ES-I3 (cell line): ENCODE data around the gene SDF2L1.
"Not testable (repeated sequence)": the region's sequence is repeated elsewhere in the genome, so short reads cannot be mapped to it uniquely, and the experiment has no call there.

Experiments used
- H3K36me3 ChIP-seq: 2 replicates; pipeline ENCODE4 v1.6.1; 2013; ENCODE audit warnings: mild to moderate bottlenecking, low read length, control low read depth, moderate library complexity; ENCODE audit not compliant: insufficient read depth
- H3K4me1 ChIP-seq: 2 replicates; pipeline ENCODE4 v1.6.1; 2013; ENCODE audit warnings: mild to moderate bottlenecking, control low read depth, low read length; ENCODE audit not compliant: insufficient read depth
- H3K9ac ChIP-seq: 2 replicates; pipeline ENCODE4 v1.6.1; 2013; ENCODE audit warnings: low read depth, mild to moderate bottlenecking, low read length, moderate library complexity
- H3K9me3 ChIP-seq: 2 replicates; pipeline ENCODE4 v1.6.1; 2013; ENCODE audit warnings: mild to moderate bottlenecking, low read length, moderate library complexity; ENCODE audit not compliant: control insufficient read depth, insufficient read depth

Gene SDF2L1

DNA sequence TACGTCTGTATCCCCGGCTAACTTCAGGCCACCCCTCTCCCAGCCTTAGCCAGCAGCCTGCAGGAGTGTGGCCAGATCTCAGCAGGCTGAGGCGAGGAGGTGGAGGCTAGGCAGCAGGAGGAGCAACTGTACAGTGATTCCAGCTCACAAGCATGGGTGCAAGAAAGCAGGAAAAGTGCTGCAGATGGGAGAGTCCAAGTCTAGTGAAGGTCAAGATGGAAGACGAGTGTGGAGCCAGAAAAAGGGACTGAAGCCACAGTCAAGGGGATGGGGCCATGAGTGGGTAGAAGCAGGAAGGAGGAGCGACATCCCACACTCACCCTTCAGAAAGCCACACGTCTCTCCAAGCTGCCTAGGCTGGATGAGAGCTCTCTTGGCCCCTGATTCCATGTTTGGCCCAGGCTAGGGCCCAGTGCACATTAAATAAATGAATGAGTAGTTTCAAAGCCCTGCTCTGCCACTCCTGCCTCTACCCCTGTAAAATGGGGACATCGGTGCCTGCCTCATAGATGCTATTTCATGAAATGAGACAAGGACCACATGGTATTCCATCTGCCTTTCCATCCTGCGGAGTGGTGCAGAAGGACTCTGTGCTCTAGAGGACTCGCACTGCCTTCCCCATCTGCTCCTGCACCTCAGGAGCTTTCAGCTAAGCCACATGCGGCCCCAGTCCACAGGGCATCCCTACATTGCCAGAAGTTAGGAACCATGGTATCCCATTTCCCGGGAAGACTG is 15.2 kb upstream of the SDF2L1 start:
- Histone ChIP-seq H3K9me3 (no peaks in the 10 kb centered on the region), H3K36me3 (peaks cover 4% of the 10 kb centered on the region; the same call in 1 of the 2 replicates), H3K4me1 (no peaks in the 10 kb centered on the region), H3K9ac (no peak overlapping the region)

DNA sequence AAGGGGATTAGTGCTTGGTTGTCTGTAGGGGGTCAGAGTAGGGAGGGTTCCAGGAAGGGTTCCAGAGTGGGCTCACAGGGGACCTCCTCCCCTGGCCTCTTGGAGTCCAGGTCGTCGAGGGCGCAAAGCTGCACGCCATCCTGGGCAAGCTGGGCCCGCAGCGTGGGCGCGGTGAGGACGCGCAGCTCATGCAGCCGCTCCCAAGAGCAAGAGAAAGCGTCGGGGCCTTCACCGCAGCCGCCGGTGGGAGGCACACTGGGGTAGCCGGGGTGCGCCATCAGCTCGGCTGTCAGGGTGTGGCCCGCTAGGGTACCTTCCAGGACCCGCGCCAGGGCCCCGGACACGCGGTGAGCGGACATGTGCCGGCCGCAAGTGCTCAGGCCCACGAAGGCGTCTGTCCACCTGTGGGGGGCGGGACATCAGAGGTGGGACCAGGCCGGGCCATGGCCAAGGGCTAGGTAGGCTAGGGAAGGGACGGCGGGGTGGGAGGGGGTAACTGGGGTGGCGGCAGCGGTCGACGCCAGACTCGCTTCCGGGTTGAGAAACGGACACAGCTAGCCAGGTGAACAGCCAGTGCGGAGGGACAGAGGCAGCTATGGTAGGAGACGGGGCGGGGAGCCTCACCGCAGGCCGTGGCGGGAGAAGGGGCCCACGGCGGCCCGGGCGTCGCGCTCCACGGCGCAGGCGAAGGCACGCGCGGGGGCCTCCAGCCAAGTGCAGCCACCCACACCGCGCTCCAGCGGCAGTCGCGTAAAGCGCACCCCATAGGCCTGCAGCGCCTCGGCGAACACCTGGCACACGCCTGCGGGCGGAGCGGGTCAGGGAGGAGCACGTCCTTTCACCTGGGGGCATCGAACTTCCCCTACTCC is 13.5 kb upstream of the SDF2L1 start:
- Histone ChIP-seq H3K9me3 (no peaks in the 10 kb centered on the region), H3K4me1 (no peaks in the 10 kb centered on the region), H3K9ac (peak overlapping the region; percentile 87; the same call in 1 of the 2 replicates), H3K36me3 (peaks cover 4% of the 10 kb centered on the region; the same call in 1 of the 2 replicates)

DNA sequence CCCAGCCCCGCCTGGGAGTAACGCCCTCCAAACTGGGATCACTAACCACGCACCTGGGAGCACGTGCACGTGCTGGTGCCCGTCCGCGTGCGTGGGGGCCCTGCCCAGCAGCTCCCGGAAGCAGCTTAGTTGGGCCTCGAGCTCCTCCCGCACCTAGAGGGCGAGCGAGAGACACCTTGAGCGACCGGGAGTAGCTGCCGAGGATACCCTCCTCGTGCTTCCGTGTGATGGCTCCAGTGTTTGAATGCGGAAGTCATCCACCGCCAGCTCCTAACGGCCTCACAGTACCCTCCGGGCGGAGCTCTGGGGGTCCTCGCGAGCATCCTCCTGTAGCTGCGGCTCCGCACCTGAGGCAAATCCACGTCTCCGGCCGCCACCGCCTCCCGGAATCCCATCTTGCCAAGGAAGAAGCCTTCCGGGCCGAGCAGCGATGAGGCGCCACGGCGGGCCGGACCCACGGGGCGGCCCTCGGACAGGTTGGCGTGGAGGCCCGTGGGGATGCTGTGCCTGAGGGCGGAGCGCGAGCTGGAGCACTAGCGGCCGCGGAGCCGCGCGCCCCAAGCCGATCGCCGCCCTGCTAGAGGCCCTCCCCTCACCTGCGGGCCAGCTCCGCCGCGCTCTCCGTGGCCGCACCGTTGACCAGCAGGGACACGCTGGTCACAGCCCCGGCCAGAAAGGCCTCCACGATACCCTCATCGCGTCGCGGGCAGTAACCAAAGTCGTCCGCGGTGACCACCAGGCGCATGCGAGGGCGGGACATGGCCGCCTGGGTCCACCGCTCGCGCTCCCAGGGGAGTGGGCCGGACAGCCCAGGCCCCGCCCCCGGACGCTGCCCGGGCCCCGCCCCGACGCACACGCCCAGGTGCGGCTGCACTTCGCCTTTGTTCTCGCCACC is 12.6 kb upstream of the SDF2L1 start, which contains the start of gene YDJC:
TSS of gene YDJC (minus strand) at position 768 of the 895 bp plus-strand sequence. CDS start at position 760, 8 bp downstream.
- no peaks in the 10 kb centered on the region for H3K4me1 ChIP-seq
- H3K36me3 ChIP-seq = peaks cover 4% of the 10 kb centered on the region; the same call in 1 of the 2 replicates
- peak within 1 kb of the TSS; percentile 87 for H3K9ac ChIP-seq
- no peaks in the 10 kb centered on the region for H3K9me3 ChIP-seq

DNA sequence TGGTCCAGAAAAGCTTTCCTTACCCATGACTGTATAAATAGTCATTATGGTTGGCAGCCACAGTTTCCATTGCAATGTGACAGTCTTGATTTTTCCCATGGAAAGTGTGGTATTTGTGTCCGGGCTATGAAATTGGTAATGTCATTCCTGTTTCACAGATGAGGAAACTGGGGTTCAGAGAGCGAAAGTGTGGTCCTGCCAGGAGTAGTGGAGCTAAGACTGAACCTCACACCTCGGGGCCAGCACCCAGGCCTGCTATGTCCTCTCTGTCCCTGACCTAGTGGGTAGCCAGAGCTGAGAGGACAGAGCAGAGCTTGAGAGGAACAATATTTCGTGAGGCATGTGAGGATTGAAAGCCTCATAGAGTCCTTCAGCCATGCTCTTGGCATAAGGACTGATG is 11.1 kb upstream of the SDF2L1 start:
- Histone ChIP-seq H3K36me3 (peaks cover 4% of the 10 kb centered on the region; the same call in 1 of the 2 replicates), H3K9ac (no peak overlapping the region), H3K9me3 (no peaks in the 10 kb centered on the region), H3K4me1 (no peaks in the 10 kb centered on the region)

DNA sequence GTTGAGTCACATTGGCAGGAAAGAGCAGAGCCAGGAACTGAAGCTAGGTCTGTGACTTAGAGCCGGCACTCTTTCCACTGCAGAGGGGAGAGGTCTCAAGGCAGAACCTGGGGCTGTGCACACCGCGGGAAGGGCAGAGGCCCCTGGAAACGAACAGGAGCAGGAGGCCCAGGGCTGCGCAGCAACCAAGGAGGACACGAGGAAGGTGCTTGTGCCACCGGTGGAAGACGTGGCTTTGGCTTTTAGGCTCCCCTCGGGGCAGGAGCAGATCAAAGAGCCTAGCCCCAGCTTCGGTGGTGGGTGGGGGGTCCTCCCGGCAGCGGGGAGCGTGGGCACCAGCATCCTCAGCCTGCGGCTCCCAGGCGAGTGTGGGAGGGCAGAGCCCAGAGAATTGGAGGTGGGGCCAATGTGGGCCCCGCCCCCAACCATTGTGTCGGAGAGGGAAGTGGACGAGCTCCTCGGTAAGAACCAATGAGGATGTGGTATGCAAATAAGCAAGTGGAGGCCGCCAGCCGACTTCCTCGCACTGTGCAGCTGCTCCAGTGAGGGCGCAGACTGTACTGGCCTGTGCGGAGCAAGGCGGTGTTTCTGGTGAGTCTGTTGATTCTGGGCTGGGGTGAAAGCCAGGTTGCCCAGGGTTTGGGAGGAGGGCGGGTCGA is 9.7 kb upstream of the SDF2L1 start, which contains the start of gene CCDC116:
TSS of gene CCDC116 (plus strand) at position 524 of the 659 bp plus-strand sequence. CDS start 422 bp downstream, outside the sequence.
- H3K36me3 ChIP-seq = peaks cover 4% of the 10 kb centered on the region; the same call in 1 of the 2 replicates
- no peaks in the 10 kb centered on the region for H3K9me3 ChIP-seq
- H3K9ac ChIP-seq = no peak within 1 kb of the TSS
- no peaks in the 10 kb centered on the region for H3K4me1 ChIP-seq

DNA sequence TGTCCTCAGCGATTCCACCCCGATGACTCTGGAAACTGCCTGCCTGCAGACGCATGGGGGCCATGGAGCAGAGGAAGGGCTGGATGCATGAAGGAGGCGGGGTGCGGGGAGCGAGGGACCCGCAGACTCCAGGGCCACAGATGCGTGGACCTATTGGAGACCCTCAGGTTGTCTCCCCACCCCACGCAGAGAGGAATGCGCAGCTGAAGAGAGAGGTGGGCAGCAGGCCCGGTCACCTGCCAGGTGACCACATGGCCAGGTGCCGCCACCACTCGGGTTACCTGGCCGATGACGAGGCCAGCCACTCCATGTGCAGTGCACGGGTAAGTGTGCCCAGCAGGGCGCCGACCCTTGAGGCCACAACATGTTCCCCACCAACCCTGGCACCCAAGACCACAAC is 9.2 kb upstream of the SDF2L1 start:
- no peak overlapping the region for H3K9ac ChIP-seq

DNA sequence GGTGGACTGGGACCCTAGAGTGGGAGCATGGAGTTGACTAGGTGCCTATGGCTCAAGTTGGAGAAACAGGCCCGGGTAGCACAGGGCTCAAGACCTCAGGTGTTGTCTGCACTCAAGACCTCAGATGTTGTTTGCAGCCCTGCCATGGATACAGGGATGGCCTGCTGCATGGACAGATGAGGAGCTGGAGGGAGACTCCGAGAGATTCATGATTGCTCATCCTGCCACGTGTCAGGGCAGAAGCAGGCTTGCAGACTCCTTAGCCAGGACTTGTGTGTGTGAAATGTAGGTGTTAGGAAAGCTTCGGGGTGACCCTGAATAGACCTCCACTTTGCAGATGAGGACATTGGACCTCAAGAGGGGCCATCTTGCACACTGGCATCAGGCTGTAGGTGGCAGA is 8.6 kb upstream of the SDF2L1 start:
- Histone ChIP-seq H3K9ac (no peak overlapping the region), H3K4me1 (no peaks in the 10 kb centered on the region), H3K36me3 (no peaks in the 10 kb centered on the region), H3K9me3 (no peaks in the 10 kb centered on the region)

More for the DNA sequence above, 9.2 kb upstream of the SDF2L1 start:
- peaks cover 4% of the 10 kb centered on the region; the same call in 1 of the 2 replicates for H3K36me3 ChIP-seq
- H3K9me3 ChIP-seq = no peaks in the 10 kb centered on the region
- no peaks in the 10 kb centered on the region for H3K4me1 ChIP-seq

DNA sequence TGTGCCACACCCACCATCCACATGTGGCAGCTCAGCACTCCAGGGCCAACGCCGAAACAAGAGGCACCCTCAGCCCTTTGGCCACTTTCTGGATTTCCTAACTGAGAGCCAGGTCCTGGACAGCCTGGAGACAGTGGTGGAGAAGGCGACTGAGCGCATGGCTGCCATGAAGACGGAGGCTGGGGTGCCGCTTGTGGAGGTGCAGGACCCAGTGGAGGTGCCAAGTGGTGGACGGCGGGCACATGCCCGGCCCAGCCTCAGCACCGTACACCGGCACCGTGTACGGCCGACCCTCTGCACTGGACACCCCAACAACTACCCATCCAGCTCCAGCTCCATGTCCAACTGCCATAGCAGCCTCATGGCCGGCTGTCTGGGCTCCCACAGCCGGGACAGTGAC is 8.0 kb upstream of the SDF2L1 start:
- H3K4me1 ChIP-seq = no peaks in the 10 kb centered on the region
- H3K36me3 ChIP-seq = no peaks in the 10 kb centered on the region
- H3K9ac ChIP-seq = no peak overlapping the region
- H3K9me3 ChIP-seq = no peaks in the 10 kb centered on the region

DNA sequence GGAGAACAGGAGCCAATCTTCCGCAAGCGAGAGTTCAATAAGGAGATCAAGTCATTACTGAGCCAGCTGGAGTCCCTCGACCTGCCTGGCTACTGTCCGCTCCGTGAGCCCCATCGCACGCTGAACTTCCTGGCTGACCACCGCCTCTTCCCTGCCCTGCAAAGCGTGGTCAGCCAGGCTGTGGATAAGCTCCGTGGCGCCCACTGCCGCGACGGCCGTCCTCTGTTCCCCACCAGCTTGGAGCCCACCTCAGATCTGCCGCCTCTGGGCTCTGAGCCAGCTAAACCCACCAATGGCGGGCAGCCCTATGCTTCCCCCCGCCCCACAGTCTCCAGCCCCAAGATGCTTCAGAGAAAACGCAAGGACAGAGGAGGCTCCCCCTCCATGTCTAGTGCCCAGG is 7.3 kb upstream of the SDF2L1 start:
- Histone ChIP-seq H3K9ac (no peak overlapping the region), H3K9me3 (no peaks in the 10 kb centered on the region), H3K4me1 (no peaks in the 10 kb centered on the region), H3K36me3 (no peaks in the 10 kb centered on the region)

DNA sequence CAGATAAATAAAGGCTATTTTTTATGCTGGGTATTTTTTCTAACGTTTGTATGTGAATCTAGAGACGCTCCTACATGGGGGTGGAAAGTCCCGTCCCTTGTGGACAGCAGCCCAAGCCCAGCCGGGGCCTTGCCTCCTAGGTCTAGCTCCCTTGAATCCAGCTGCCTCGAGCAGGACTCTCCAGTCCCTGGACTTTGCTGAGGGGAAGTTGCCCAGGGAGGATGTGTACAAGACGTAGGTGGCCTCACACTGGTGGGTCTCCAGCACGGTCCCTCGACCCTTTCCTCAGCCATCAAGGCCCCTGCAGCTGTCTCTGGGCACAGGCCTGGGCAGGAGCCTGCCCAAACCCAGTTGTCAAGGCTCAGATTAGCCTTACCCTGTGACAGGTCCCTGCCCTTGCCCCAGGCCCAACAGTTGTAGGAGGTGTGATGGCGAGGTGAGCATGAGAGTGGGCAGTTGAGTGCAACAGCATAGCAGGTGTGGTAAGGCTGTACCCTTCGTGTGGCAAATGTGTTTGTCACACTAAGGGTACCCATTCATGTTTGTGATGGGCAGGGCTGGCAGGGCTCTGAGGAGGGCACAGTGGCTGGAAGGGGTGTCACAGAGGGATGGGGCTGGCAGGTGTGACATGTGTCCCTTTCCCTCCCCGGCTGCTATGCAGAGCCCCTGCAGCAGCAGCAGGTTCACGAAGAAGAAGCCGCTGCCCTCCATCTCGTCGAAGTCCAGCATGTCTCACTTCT is 6.2 kb upstream of the SDF2L1 start:
- no peaks in the 10 kb centered on the region for H3K9me3 ChIP-seq
- no peaks in the 10 kb centered on the region for H3K4me1 ChIP-seq
- no peaks in the 10 kb centered on the region for H3K36me3 ChIP-seq
- no peak overlapping the region for H3K9ac ChIP-seq

DNA sequence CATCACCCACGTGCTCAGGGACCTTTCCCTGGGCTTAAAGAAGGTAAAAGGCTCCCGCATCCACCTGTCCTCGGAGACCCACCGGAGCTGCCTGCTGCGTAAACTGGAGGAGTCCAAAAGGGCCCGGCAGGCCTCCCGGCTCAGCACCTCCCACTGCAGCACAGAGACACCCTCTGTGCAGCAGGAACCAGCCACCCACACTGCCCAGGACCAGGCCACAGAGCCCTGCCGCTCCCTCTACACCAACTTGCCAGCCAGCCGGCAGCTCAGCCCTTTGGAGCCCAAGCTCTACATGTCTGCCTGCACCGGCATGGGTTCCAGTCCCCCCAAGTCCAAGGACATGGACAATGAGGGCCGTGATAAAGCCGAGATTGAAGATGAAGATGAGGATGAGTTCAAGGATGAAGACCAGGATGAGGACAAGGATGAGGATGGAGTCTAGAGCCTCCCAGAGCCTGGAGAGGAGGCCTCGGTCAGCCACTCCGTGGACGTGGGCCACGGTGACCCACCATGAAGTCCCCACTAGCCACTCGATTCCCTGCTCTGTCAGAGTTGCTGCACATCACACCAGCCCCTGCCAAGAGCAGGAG is 5.4 kb upstream of the SDF2L1 start:
- Histone ChIP-seq H3K9me3 (no peaks in the 10 kb centered on the region), H3K9ac (no peak overlapping the region), H3K36me3 (no peaks in the 10 kb centered on the region), H3K4me1 (no peaks in the 10 kb centered on the region)

DNA sequence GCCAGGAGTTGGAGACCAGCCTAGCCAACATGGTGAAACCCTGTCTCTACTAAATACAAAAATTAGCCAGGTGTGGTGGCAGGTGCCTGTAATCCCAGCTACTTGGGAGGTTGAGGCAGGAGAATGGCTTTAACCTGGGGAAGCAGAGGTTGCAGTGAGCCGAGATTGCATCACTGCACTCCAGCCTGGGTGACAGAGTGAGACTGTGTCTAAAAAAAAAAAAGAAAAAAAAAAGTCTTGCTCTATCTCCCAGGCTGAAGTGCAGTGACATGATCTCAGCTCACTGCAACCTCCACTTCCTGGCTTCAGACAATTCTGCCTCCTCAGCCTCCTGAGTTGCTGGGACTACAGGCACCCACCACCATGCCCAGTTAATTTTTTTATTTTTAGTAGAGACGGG is 4.7 kb upstream of the SDF2L1 start:
- H3K9me3 ChIP-seq, H3K9ac ChIP-seq, H3K36me3 ChIP-seq, H3K4me1 ChIP-seq: not testable (repeated sequence)

DNA sequence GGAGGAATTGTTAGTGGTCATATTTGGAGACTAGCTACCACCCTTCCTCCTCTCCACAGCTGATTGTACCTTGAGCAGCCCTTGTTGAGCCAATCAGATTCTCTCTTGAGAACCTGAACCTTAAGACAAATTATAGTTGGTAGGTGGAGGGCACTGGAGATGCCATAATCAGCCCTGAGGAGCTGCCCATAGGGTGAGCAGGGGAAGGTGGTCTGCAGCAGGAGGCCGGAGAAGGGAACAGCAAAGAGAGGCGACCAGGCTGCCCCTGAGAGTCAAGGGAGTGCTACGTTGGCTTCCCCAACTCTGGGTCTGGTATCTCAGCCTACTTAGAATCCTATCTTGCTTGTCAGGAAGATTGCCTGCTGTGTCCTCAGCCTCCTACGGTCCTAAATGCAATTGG is 2.7 kb upstream of the SDF2L1 start:
- H3K9ac ChIP-seq = no peak overlapping the region
- H3K36me3 ChIP-seq = no peaks in the 10 kb centered on the region
- H3K4me1 ChIP-seq = no peaks in the 10 kb centered on the region
- H3K9me3 ChIP-seq = no peaks in the 10 kb centered on the region
